Heart right ventricle (tissue), 16 donors: ENCODE results near the gene SMIM24. TPM values are rescaled to one million over a fixed set of nuclear protein-coding genes. Genes with fewer than 3 reads are reported as not detected.
"Not testable (repeated sequence)": the region's sequence is repeated elsewhere in the genome, so short reads cannot be mapped to it uniquely, and the experiment has no call there.

Source experiments
- ATAC-seq, 8 donors: fragments of 200-7000 bp; cut with Tn5 transposase; one replicate each; pipeline ENCODE4 v1.9.1; 2020; ENCODE audit warnings: mild to moderate bottlenecking in 8 of 8, moderate library complexity in 8 of 8, moderate number of reproducible peaks in 1 of 8
- DNase-seq, 2 donors: peaks; one replicate each; pipeline ENCODE4 v3.0.0-alpha.2; 2020
- H3K27ac ChIP-seq, 10 donors: fragments of 200-600 bp; sonication (generic) in 2 of 10; one replicate each; pipeline versions ENCODE4 v1.5.0 to v1.8.0; 2020 to 2022; ENCODE audit warnings: mild to moderate bottlenecking in 3 of 10
- H3K27me3 ChIP-seq, 7 donors: fragments of 200-600 bp; one replicate each; pipeline ENCODE4 v1.8.0; 2021 to 2022; ENCODE audit warnings: mild to moderate bottlenecking in 2 of 7
- H3K36me3 ChIP-seq, 9 donors: fragments of 200-600 bp; sonication (generic) in 1 of 9; one replicate each; pipeline versions ENCODE4 v1.5.0 to v1.8.0; 2020 to 2022; ENCODE audit warnings: mild to moderate bottlenecking in 2 of 9
- H3K4me1 ChIP-seq, 9 donors: fragments of 200-600 bp; sonication (generic) in 1 of 9; one replicate each; pipeline versions ENCODE4 v1.5.0 to v1.8.0; 2020 to 2022; ENCODE audit warnings: mild to moderate bottlenecking in 4 of 9
- H3K4me3 ChIP-seq, 10 donors: fragments of 200-600 bp; sonication (generic) in 2 of 10; one replicate each; pipeline versions ENCODE4 v1.5.0 to v1.8.0; 2020 to 2022; ENCODE audit warnings: mild to moderate bottlenecking in 7 of 10, moderate library complexity in 2 of 10
- H3K9me3 ChIP-seq, 11 donors: fragments of 200-600 bp in 10 of 11; sonication (generic) in 2 of 11; one replicate each; pipeline versions ENCODE4 v1.5.0 to v1.8.0; 2013 to 2022; ENCODE audit warnings: mild to moderate bottlenecking in 2 of 11, control low read depth in 1 of 11, moderate library complexity in 1 of 11
- CTCF ChIP-seq, 9 donors: fragments of 200-600 bp; sonication (generic) in 2 of 9; IDR thresholded peaks; one replicate each; pipeline versions ENCODE4 v1.5.0 to v1.8.0; 2021 to 2022; ENCODE audit warnings: antibody characterized with exemption in 9 of 9, mild to moderate bottlenecking in 5 of 9, moderate library complexity in 1 of 9
- WGBS, 2 donors: extraction: QIAGEN DNeasy Blood & Tissue Kit; methylation state at CpG; one replicate each; pipeline ENCODE4 v1.1.7; 2013; ENCODE audit warnings: inconsistent platforms in 1 of 2; 5-methylcytosine and 5-hydroxymethylcytosine counted together
- intact Hi-C, 10 donors: fragments of 100-400 bp; cut with DNase I; formaldehyde crosslinking; loops; one replicate each; pipeline versions ENCODE4 v1.11.1 to v1.14.2; 2022
- long read RNA-seq, 3 donors: library from polyadenylated mRNA; unstranded; transcript quantifications; one replicate each; pipeline ENCODE4 v2.0.0, GENCODE V29; 2020 to 2021
- polyA plus RNA-seq, 2 donors: library from polyadenylated mRNA; stranded (reverse); fragments of 200-250 nt; gene quantifications; one replicate each; pipeline ENCODE4 v1.2.3, GENCODE V29; 2013
- total RNA-seq, 10 donors: library from RNA; stranded (reverse); fragmentation: NEBNext Ultra II Directional in 3 of 10; extraction: Animal tissue kit (Norgen Biotek cat#: 25700) in 3 of 10; gene quantifications; one replicate each; pipeline versions ENCODE4 v1.2.1 to v1.2.4, GENCODE V29; 2021 to 2023
- donor health status: Arrhythmogenic right ventricular cardiomyopathy.
- donor health status: ischemic (EF 13 %, LVEDD 7.1; RV severe dilation, severe dysfunction).
- donor health status: healthy with polysubstance abuse.
- donor health status: DM: no; HTN: yes; CAD: no.
- donor health status: DM: no; HTN: no; CAD: no.
- donor health status: ischemic (EF 25% LVEDD 6.9; RV normal size, moderate dysfunction).
- donor health status: ischemic (EF 25% LVEDD 5.7; RV mildly dilated, moderate dysfunction).
- donor health status: healthy.
- donor health status: DM: yes; HTN: yes; CAD: no.
- donor health status: Ischemic cardiomyopathy.
- donor health status: ischemic (EF 35%, LVEDD 5.7; RV mildly dilated, moderate dysfunction).
- donor health status: nonischemic (EF 11% LVEDD 7.7; RV severe dilation, severe dysfunction).
- donor health status: DM: yes; HTN: yes; CAD: no.
- donor health status: PGD.
- donor health status: ischemic (EF 29% LVEDD 5.4; RV normal size, mild dysfunction).
- donor health status: nonischemic (EF 23%, LVEDD 6.1; RV moderate dilation, normal function).

The SMIM24 gene
- total RNA-seq (not detected), polyA plus RNA-seq (not detected)
- long read RNA-seq, donor 1: 0 reads
- long read RNA-seq, donor 2: 0 reads
- long read RNA-seq, donor 3: 0 reads

- DNase-seq: no peak
- peaks cover 15 to 59% (median 46%) of the 10 kb centered on the region in 7 donors for H3K27me3 ChIP-seq
- peaks cover 0 to 3% (median 0%) of the 10 kb centered on the region in 9 donors for H3K4me1 ChIP-seq
- H3K4me3 ChIP-seq: no peak within 1 kb of the TSS
- ATAC-seq: no peak
- no peaks in the 10 kb centered on the region for H3K9me3 ChIP-seq
- no peaks in the 10 kb centered on the region for H3K36me3 ChIP-seq
- no peak within 1 kb of the TSS for H3K27ac ChIP-seq
- TF ChIP-seq CTCF (IDR thresholded peaks at IDR 0.05): no peak
- 39 to 40% methylated on average over 27 of the region's 27 CpGs for WGBS, 2 donors
- intact Hi-C loops: no loop called here
These were observed at the start of gene SMIM24 for GRCh38 chr19:3480383-3481091. Gene SMIM24, minus strand, starts transcription at chr19:3480525. Its CDS starts 62 bp downstream, at chr19:3480463.

GRCh38 chr19:3529299-3529698 lies 49.0 kb upstream of the SMIM24 start:
- H3K27ac ChIP-seq, ATAC-seq, H3K9me3 ChIP-seq, intact Hi-C loops, DNase-seq, H3K4me3 ChIP-seq, H3K4me1 ChIP-seq, H3K27me3 ChIP-seq: not testable (repeated sequence)
- H3K36me3 ChIP-seq: peaks cover 6 to 78% (median 45%) of the 10 kb centered on the region in 9 donors
- 98 to 99% methylated on average over 7 of the region's 7 CpGs for WGBS, 2 donors

GRCh38 chr19:3528539-3529211 lies 48.4 kb upstream of the SMIM24 start:
- intact Hi-C loops: no loop called here
- H3K4me3 ChIP-seq: no peak overlapping the region
- no peak overlapping the region for H3K27ac ChIP-seq
- no peak for TF ChIP-seq CTCF (IDR thresholded peaks at IDR 0.05)
- WGBS, 2 donors: 97 to 99% methylated on average over 20 of the region's 20 CpGs
- peaks cover 6 to 78% (median 45%) of the 10 kb centered on the region in 9 donors for H3K36me3 ChIP-seq
- H3K27me3 ChIP-seq: no peaks in the 10 kb centered on the region
- ATAC-seq (no peak), DNase-seq (no peak)
- no peaks in the 10 kb centered on the region for H3K9me3 ChIP-seq
- H3K4me1 ChIP-seq: no peaks in the 10 kb centered on the region

- ATAC-seq (no peak), DNase-seq (no peak)
- intact Hi-C loops: no loop called here
- Histone ChIP-seq H3K9me3 (no peaks in the 10 kb centered on the region), H3K27ac (no peak overlapping the region), H3K4me1 (no peaks in the 10 kb centered on the region), H3K36me3 (peaks cover 6 to 78% (median 46%) of the 10 kb centered on the region in 9 donors), H3K27me3 (no peaks in the 10 kb centered on the region), H3K4me3 (no peak overlapping the region)
- TF ChIP-seq CTCF (IDR thresholded peaks at IDR 0.05): no peak
- 97 to 99% methylated on average over 14 of the region's 14 CpGs for WGBS, 2 donors
These were observed 47.8 kb upstream of the SMIM24 start for GRCh38 chr19:3528080-3528479.
